K562 (cell line): ENCODE results near the gene GABRD.

Experiments
- FOXJ3 ChIP-seq: sonication (generic); formaldehyde crosslinking; IDR thresholded peaks from 2 replicates; pipeline ENCODE4 v1.4.0; 2020; ENCODE audit warnings: mild to moderate bottlenecking, missing genetic modification reagents
- GABPA ChIP-seq: fragments of 200-800 bp; sonication (Bioruptor generic); conservative IDR thresholded peaks from 2 replicates; pipeline ENCODE4 v1.6.1; 2016; ENCODE audit warnings: low read depth, missing genetic modification characterization, missing compliant biosample characterization
- POLR2A ChIP-seq: fragments of 450-650 bp; conservative IDR thresholded peaks from 2 replicates; pipeline ENCODE4 v1.6.1; 2016
- SETDB1 ChIP-seq: IDR thresholded peaks from one replicate; pipeline ENCODE4 v1.6.1; 2012; ENCODE audit warnings: low read length, control low read depth, inconsistent platforms
- ZNF507 ChIP-seq: conservative IDR thresholded peaks from 2 replicates; pipeline ENCODE4 v1.6.1; 2017; ENCODE audit warnings: missing genetic modification characterization, missing compliant biosample characterization
- TF ChIP-seq, protein P1 (sequence below), 3 experiments: IDR thresholded peaks in 2 of 3; conservative IDR thresholded peaks in 1 of 3; 2 replicates each; pipeline ENCODE4 v1.5.1; 2011 to 2012; ENCODE audit warnings: low read length in 3 of 3, mild to moderate bottlenecking in 3 of 3, control low read depth in 2 of 3, improper control_type of control experiment in 1 of 3, inconsistent platforms in 1 of 3, low read depth in 1 of 3, mixed read lengths in 1 of 3, moderate library complexity in 1 of 3; ENCODE audit not compliant: insufficient read depth in 2 of 3

- TF ChIP-seq ZNF507, result no peak
- TF ChIP-seq POLR2A, result no peak
- TF ChIP-seq, protein P1, sequence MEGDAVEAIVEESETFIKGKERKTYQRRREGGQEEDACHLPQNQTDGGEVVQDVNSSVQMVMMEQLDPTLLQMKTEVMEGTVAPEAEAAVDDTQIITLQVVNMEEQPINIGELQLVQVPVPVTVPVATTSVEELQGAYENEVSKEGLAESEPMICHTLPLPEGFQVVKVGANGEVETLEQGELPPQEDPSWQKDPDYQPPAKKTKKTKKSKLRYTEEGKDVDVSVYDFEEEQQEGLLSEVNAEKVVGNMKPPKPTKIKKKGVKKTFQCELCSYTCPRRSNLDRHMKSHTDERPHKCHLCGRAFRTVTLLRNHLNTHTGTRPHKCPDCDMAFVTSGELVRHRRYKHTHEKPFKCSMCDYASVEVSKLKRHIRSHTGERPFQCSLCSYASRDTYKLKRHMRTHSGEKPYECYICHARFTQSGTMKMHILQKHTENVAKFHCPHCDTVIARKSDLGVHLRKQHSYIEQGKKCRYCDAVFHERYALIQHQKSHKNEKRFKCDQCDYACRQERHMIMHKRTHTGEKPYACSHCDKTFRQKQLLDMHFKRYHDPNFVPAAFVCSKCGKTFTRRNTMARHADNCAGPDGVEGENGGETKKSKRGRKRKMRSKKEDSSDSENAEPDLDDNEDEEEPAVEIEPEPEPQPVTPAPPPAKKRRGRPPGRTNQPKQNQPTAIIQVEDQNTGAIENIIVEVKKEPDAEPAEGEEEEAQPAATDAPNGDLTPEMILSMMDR (IDR thresholded peaks at IDR 0.05 in 2 of 3, conservative IDR thresholded peaks at IDR 0.05 in 1 of 3; ENCODE audit: insufficient read depth in 2 of 3, low read depth in 1 of 3, low read length in 3 of 3), result no peak
- no peak for TF ChIP-seq GABPA (tag)
- TF ChIP-seq SETDB1, result no peak
- TF ChIP-seq FOXJ3 (CRISPR knock-in tag), result no peak
These were observed 8.9 kb downstream of the GABRD start for GRCh38 chr1:2027961-2028583.
